Measurements from ENCODE around the gene BAX. TPM values are rescaled to one million over a fixed set of nuclear protein-coding genes. Genes with fewer than 3 reads are reported as not detected.

Gene BAX
- total RNA-seq, 4 donors from 2014 or later = 7.9 to 21.8 (median 18.0) TPM

DNA sequence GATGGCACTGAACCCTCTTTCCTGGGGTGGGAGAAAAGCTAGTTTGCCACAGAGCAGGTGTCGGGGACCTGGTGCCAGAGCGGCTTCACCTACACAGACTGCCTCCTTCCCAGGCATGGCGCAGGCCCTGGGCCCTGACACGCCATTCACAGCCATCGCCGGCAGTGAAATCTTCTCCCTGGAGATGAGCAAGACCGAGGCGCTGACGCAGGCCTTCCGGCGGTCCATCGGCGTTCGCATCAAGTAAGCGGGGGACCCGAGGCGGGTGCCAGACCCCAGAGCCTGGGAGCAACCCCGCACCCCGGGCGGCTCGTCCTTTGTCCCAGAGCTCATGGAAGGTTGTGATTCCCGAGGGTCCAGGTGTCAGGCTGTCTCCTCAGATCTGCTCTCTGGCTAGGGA lies 52.2 kb downstream of the BAX start:
- in situ Hi-C loops (cut with MboI; ENCODE audit: low sequenced_read_pairs in 4 of 4) (no loop called here), intact Hi-C loops (cut with DNase I; ENCODE audit: low total_unique reads) (no loop called here)
- Histone ChIP-seq H3K9me3 (no peaks in the 10 kb centered on the region), H3K4me1 (no peaks in the 10 kb centered on the region), H3K4me3 (no peak overlapping the region), H3K27ac (no peak overlapping the region), H3K36me3 (peaks cover 0 to 89% of the 10 kb centered on the region in 2 donors), H3K27me3 (no peaks in the 10 kb centered on the region)
- TF ChIP-seq POLR2A (IDR thresholded peaks at IDR 0.05) = no peak
- TF ChIP-seq, protein P1, sequence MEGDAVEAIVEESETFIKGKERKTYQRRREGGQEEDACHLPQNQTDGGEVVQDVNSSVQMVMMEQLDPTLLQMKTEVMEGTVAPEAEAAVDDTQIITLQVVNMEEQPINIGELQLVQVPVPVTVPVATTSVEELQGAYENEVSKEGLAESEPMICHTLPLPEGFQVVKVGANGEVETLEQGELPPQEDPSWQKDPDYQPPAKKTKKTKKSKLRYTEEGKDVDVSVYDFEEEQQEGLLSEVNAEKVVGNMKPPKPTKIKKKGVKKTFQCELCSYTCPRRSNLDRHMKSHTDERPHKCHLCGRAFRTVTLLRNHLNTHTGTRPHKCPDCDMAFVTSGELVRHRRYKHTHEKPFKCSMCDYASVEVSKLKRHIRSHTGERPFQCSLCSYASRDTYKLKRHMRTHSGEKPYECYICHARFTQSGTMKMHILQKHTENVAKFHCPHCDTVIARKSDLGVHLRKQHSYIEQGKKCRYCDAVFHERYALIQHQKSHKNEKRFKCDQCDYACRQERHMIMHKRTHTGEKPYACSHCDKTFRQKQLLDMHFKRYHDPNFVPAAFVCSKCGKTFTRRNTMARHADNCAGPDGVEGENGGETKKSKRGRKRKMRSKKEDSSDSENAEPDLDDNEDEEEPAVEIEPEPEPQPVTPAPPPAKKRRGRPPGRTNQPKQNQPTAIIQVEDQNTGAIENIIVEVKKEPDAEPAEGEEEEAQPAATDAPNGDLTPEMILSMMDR (IDR thresholded peaks at IDR 0.05 in 4 of 5, conservative IDR thresholded peaks at IDR 0.05 in 1 of 5) = no peak
- DNase-seq (no peak), ATAC-seq (no peak)

DNA sequence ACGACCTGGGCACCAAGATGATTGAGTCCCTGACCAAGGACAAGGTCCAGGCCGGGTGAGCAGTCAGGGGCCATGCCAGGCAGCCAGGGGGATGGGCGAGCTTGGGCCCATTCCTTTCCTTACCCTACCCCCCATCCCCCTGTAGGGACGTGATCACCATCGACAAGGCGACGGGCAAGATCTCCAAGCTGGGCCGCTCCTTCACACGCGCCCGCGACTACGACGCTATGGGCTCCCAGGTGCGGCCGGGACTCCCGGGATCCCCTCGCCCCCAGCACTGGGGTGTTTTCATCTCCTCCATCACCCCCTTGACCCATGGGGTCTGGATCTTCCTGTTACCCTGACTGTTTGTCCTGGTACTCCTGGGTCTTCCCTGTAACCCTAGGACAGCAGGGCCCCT lies 55.2 kb downstream of the BAX start:
- Histone ChIP-seq H3K36me3 (peaks cover 0 to 85% of the 10 kb centered on the region in 2 donors), H3K9me3 (no peaks in the 10 kb centered on the region), H3K4me1 (no peaks in the 10 kb centered on the region), H3K27me3 (no peaks in the 10 kb centered on the region), H3K4me3 (no peak overlapping the region), H3K27ac (no peak overlapping the region)
- intact Hi-C loops (cut with DNase I; ENCODE audit: low total_unique reads) (no loop called here), in situ Hi-C loops (cut with MboI; ENCODE audit: low sequenced_read_pairs in 4 of 4) (no loop called here)
- ATAC-seq (no peak), DNase-seq (no peak)
- TF ChIP-seq, protein P1 (IDR thresholded peaks at IDR 0.05 in 4 of 5, conservative IDR thresholded peaks at IDR 0.05 in 1 of 5) = no peak
- TF ChIP-seq POLR2A (IDR thresholded peaks at IDR 0.05) = no peak

DNA sequence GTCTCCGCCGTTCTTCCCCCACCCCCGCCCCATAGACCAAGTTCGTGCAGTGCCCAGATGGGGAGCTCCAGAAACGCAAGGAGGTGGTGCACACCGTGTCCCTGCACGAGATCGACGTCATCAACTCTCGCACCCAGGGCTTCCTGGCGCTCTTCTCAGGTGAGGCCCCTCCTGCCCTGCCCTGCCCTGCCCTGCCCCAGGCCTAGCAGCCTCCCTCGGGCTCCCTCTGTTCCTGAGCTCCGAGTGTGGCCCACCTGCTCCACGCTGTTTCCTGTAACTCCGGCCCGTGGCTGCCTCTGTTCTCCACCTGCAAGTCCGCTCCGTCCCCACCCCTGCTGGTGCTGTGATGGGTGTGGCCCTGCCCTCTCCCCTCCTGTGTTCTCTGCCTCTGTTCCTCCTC lies 55.8 kb downstream of the BAX start:
- TF ChIP-seq, protein P1 (IDR thresholded peaks at IDR 0.05 in 4 of 5, conservative IDR thresholded peaks at IDR 0.05 in 1 of 5) = no peak
- no peak for TF ChIP-seq POLR2A (IDR thresholded peaks at IDR 0.05)
- no peaks in the 10 kb centered on the region for H3K9me3 ChIP-seq
- no peaks in the 10 kb centered on the region for H3K27me3 ChIP-seq
- no peak for ATAC-seq
- H3K36me3 ChIP-seq = peaks cover 0 to 85% of the 10 kb centered on the region in 2 donors
- intact Hi-C loops (cut with DNase I; ENCODE audit: low total_unique reads) = no loop called here
- H3K4me1 ChIP-seq = no peaks in the 10 kb centered on the region
- no peak for DNase-seq
- H3K4me3 ChIP-seq = no peak overlapping the region
- no peak overlapping the region for H3K27ac ChIP-seq
- in situ Hi-C loops (cut with MboI; ENCODE audit: low sequenced_read_pairs in 4 of 4) = no loop called here

DNA sequence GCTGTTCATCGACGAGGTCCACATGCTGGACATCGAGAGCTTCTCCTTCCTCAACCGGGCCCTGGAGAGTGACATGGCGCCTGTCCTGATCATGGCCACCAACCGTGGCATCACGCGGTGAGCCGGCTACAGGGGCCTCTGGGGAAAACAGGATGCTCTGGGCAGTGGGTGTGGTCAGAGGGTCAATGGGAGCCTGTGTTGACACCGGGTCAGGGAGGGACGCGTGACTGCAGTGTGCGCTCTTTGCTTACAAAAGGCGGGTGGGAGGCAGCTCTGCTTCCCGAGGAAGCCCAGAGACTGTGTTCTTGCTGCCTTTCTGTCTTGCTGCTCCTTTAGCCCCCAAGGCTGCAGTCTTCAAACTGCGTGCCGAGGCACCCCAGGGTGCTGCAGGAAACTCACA lies 56.5 kb downstream of the BAX start:
- intact Hi-C loops (cut with DNase I; ENCODE audit: low total_unique reads) (no loop called here), in situ Hi-C loops (cut with MboI; ENCODE audit: low sequenced_read_pairs in 4 of 4) (no loop called here)
- Histone ChIP-seq H3K27ac (no peak overlapping the region), H3K9me3 (no peaks in the 10 kb centered on the region), H3K4me3 (no peak overlapping the region), H3K27me3 (no peaks in the 10 kb centered on the region), H3K36me3 (peaks cover 0 to 85% of the 10 kb centered on the region in 2 donors), H3K4me1 (no peaks in the 10 kb centered on the region)
- ATAC-seq (no peak), DNase-seq (no peak)
- TF ChIP-seq POLR2A (IDR thresholded peaks at IDR 0.05) = no peak
- TF ChIP-seq, protein P1 (IDR thresholded peaks at IDR 0.05 in 4 of 5, conservative IDR thresholded peaks at IDR 0.05 in 1 of 5) = no peak

Small RNAs within 50 kb of the gene (microRNA-seq; reads per million reads assigned to microRNA genes)
- gene MIR6798 (ENCODE audit: borderline replicate concordance in 2 of 2) = 0 reads per million in 2 donors

Other genes with a start within 250 kb of the BAX start
- 10 to 100 TPM in 1 of 4 donors, 1 to 10 TPM in 3; 3.4 to 10.8 (median 5.4) TPM for gene MAMSTR, start 235.2 kb upstream of the BAX start, total RNA-seq
- gene RASIP1, start 214.3 kb upstream of the BAX start, total RNA-seq = 1 to 10 TPM; 3.4 to 8.1 (median 6.3) TPM
- 1 to 10 TPM in 1 of 4 donors, not detected in 3; 2.1 TPM for gene IZUMO1, start 208.0 kb upstream of the BAX start, total RNA-seq
- 1 to 10 TPM in 2 of 4 donors, under 1 TPM in 2; 0.61 to 1.3 (median 0.98) TPM for gene FUT1, start 202.2 kb upstream of the BAX start, total RNA-seq
- not detected for gene FGF21, start 199.4 kb upstream of the BAX start, total RNA-seq
- 10 to 100 TPM; 28.0 to 56.6 (median 43.8) TPM for gene BCAT2, start 143.8 kb upstream of the BAX start, total RNA-seq
- gene HSD17B14, start 118.4 kb upstream of the BAX start, total RNA-seq = 1 to 10 TPM in 3 of 4 donors, not detected in 1; 1.2 to 1.9 (median 1.7) TPM
- 1 to 10 TPM; 3.4 to 9.7 (median 6.3) TPM for gene PLEKHA4, start 86.3 kb upstream of the BAX start, total RNA-seq
- gene PPP1R15A, start 82.5 kb upstream of the BAX start, total RNA-seq = 10 to 100 TPM; 28.7 to 73.9 (median 39.8) TPM
- not detected for gene TULP2, start 56.1 kb upstream of the BAX start, total RNA-seq
- 100 to 1,000 TPM in 3 of 4 donors, 10 to 100 TPM in 1; 83.9 to 162 (median 148) TPM for gene NUCB1, start 54.6 kb upstream of the BAX start, total RNA-seq
- not detected for gene DHDH, start 21.2 kb upstream of the BAX start, total RNA-seq
- gene FTL, start 10.4 kb downstream of the BAX start, total RNA-seq = 1,000 to 10,000 TPM in 3 of 4 donors, 100 to 1,000 TPM in 1; 894 to 1,364 (median 1,121) TPM
- 100 to 1,000 TPM; 110 to 221 (median 126) TPM for gene GYS1, start 38.4 kb downstream of the BAX start, total RNA-seq
- gene RUVBL2, start 39.0 kb downstream of the BAX start, total RNA-seq = 100 to 1,000 TPM; 134 to 185 (median 146) TPM
- gene LHB, start 62.2 kb downstream of the BAX start, total RNA-seq = 1 to 10 TPM in 1 of 4 donors, not detected in 3; 1.9 TPM
- gene CGB3, start 69.5 kb downstream of the BAX start, total RNA-seq = not detected
- gene CGB2, start 77.0 kb downstream of the BAX start, total RNA-seq = not detected
- gene CGB1, start 82.0 kb downstream of the BAX start, total RNA-seq = not detected
- not detected for gene CGB5, start 89.0 kb downstream of the BAX start, total RNA-seq
- gene CGB8, start 94.2 kb downstream of the BAX start, total RNA-seq = not detected
- 1 to 10 TPM in 1 of 4 donors, under 1 TPM in 1, not detected in 2; 0.42 to 1.1 TPM for gene CGB7, start 102.9 kb downstream of the BAX start, total RNA-seq
- 1 to 10 TPM; 1.3 to 6.8 (median 2.9) TPM for gene NTF4, start 109.9 kb downstream of the BAX start, total RNA-seq
- 10 to 100 TPM in 3 of 4 donors, 1 to 10 TPM in 1; 4.3 to 20.2 (median 13.9) TPM for gene KCNA7, start 117.8 kb downstream of the BAX start, total RNA-seq
- gene SNRNP70, start 130.6 kb downstream of the BAX start, total RNA-seq = 100 to 1,000 TPM in 2 of 4 donors, 10 to 100 TPM in 2; 55.6 to 305 (median 107) TPM
- 10 to 100 TPM; 25.7 to 97.9 (median 34.0) TPM for gene LIN7B, start 159.5 kb downstream of the BAX start, total RNA-seq
- 10 to 100 TPM in 1 of 4 donors, 1 to 10 TPM in 3; 1.3 to 11.7 (median 3.5) TPM for gene C19orf73, start 164.3 kb downstream of the BAX start, total RNA-seq
- 1 to 10 TPM; 1.9 to 4.1 (median 3.0) TPM for gene PPFIA3, start 164.7 kb downstream of the BAX start, total RNA-seq
- gene HRC, start 200.5 kb downstream of the BAX start, total RNA-seq = 100 to 1,000 TPM; 190 to 537 (median 300) TPM
- gene TRPM4, start 202.9 kb downstream of the BAX start, total RNA-seq = 10 to 100 TPM; 10.4 to 11.5 (median 11.3) TPM

All from gastrocnemius medialis (tissue), 4 donors.